ENCODE data around the gene TNFRSF4.
"Not testable (repeated sequence)": the region's sequence is repeated elsewhere in the genome, so short reads cannot be mapped to it uniquely, and the experiment has no call there.

The TNFRSF4 gene

GRCh38 chr1:1213345-1214265, at the start of gene TNFRSF4:
TNFRSF4 (minus strand) TSS chr1:1214153; CDS start chr1:1214127, 26 bp downstream.
- no peak for DNase-seq (ENCODE audit: low read depth)

GRCh38 chr1:1262758-1263157, 48.8 kb upstream of the TNFRSF4 start:
- no peak for DNase-seq (ENCODE audit: low read depth)

GRCh38 chr1:1262071-1262470, 48.1 kb upstream of the TNFRSF4 start:
- DNase-seq (ENCODE audit: low read depth): no peak

- DNase-seq (ENCODE audit: low read depth): no peak
These were observed 47.0 kb upstream of the TNFRSF4 start for GRCh38 chr1:1260843-1261560.

- DNase-seq (ENCODE audit: low read depth): no peak
These were observed 46.1 kb upstream of the TNFRSF4 start for GRCh38 chr1:1259951-1260600.

- no peak for DNase-seq (ENCODE audit: low read depth)
These were observed 45.6 kb upstream of the TNFRSF4 start for GRCh38 chr1:1259540-1259939.

GRCh38 chr1:1259119-1259488, 45.2 kb upstream of the TNFRSF4 start:
- no peak for DNase-seq (ENCODE audit: low read depth)

GRCh38 chr1:1256956-1257871, 43.3 kb upstream of the TNFRSF4 start:
- DNase-seq (ENCODE audit: low read depth): no peak

- DNase-seq (ENCODE audit: low read depth): no peak
These were observed 41.7 kb upstream of the TNFRSF4 start for GRCh38 chr1:1255611-1256010.

- peak; percentile 12 for DNase-seq (ENCODE audit: low read depth)
These were observed 41.1 kb upstream of the TNFRSF4 start for GRCh38 chr1:1255078-1255477.

- DNase-seq (ENCODE audit: low read depth): peak; percentile 86
These were observed 40.7 kb upstream of the TNFRSF4 start for GRCh38 chr1:1254667-1254998.

GRCh38 chr1:1253972-1254666, 40.2 kb upstream of the TNFRSF4 start:
- no peak for DNase-seq (ENCODE audit: low read depth)

GRCh38 chr1:1253314-1253713, 39.4 kb upstream of the TNFRSF4 start:
- DNase-seq (ENCODE audit: low read depth): no peak

GRCh38 chr1:1250786-1251284, 36.9 kb upstream of the TNFRSF4 start:
- no peak for DNase-seq (ENCODE audit: low read depth)

- not testable (repeated sequence) for DNase-seq (ENCODE audit: low read depth)
These were observed 34.3 kb upstream of the TNFRSF4 start for GRCh38 chr1:1248009-1248913.

- no peak for DNase-seq (ENCODE audit: low read depth)
These were observed 33.5 kb upstream of the TNFRSF4 start for GRCh38 chr1:1247341-1247913.

- no peak for DNase-seq (ENCODE audit: low read depth)
These were observed 32.8 kb upstream of the TNFRSF4 start, which contains the start of gene C1QTNF12 for GRCh38 chr1:1246577-1247340. C1QTNF12 (minus strand) TSS chr1:1246722; CDS start chr1:1246690, 32 bp downstream.

GRCh38 chr1:1245817-1246576, 32.0 kb upstream of the TNFRSF4 start:
- no peak for DNase-seq (ENCODE audit: low read depth)

Data from amniotic epithelial cell (primary cell).